SK-N-SH treated with all-trans-retinoic acid at 6 μM for 48 hours (cell line): ENCODE results near the gene ADGRD2.

Source experiments
- ATAC-seq: fragments of 200-7000 bp; cut with Tn5 transposase; 3 replicates; pipeline ENCODE4 v1.9.1; 2020; ENCODE audit warnings: mild to moderate bottlenecking, moderate library complexity
- ARNTL ChIP-seq: fragments of 450-650 bp; formaldehyde crosslinking; IDR thresholded peaks from 2 replicates; pipeline ENCODE4 v1.5.0; 2020; ENCODE audit warnings: low read depth, mild to moderate bottlenecking, moderate library complexity, borderline replicate concordance
- BACH2 ChIP-seq: fragments of 250-450 bp; sonication (Bioruptor Pico); IDR thresholded peaks from 2 replicates; pipeline ENCODE4 v1.9.0; 2021; ENCODE audit warnings: mild to moderate bottlenecking, borderline replicate concordance
- CSDC2 ChIP-seq: fragments of 250-450 bp; sonication (Bioruptor Pico); IDR thresholded peaks from 2 replicates; pipeline ENCODE4 v1.5.0; 2020; ENCODE audit warnings: mild to moderate bottlenecking, moderate library complexity
- GLIS3 ChIP-seq: fragments of 250-450 bp; sonication (Bioruptor Pico); IDR thresholded peaks from 2 replicates; pipeline ENCODE4 v1.5.0; 2020; ENCODE audit warnings: mild to moderate bottlenecking, moderate library complexity
- ISL1 ChIP-seq: fragments of 250-450 bp; sonication (Bioruptor Pico); IDR thresholded peaks from 2 replicates; pipeline ENCODE4 v2.1.2; 2022; ENCODE audit warnings: mild to moderate bottlenecking, moderate library complexity
- OSR1 ChIP-seq: fragments of 250-450 bp; sonication (Bioruptor Pico); IDR thresholded peaks from 2 replicates; pipeline ENCODE4 v1.8.0; 2022; ENCODE audit warnings: moderate library complexity, mild to moderate bottlenecking, inconsistent platforms
- PATZ1 ChIP-seq: fragments of 250-450 bp; sonication (Bioruptor Pico); IDR thresholded peaks from 2 replicates; pipeline ENCODE4 v1.8.0; 2020; ENCODE audit warnings: mild to moderate bottlenecking, moderate library complexity, borderline replicate concordance
- POU6F1 ChIP-seq: fragments of 250-450 bp; sonication (Bioruptor Pico); IDR thresholded peaks from 2 replicates; pipeline ENCODE4 v1.8.0; 2021; ENCODE audit warnings: low read depth, mild to moderate bottlenecking, moderate library complexity, borderline replicate concordance
- PPARA ChIP-seq: fragments of 250-450 bp; sonication (Bioruptor Pico); IDR thresholded peaks from 2 replicates; pipeline ENCODE4 v1.5.0; 2020; ENCODE audit warnings: mild to moderate bottlenecking, borderline replicate concordance
- RARB ChIP-seq: fragments of 250-450 bp; sonication (Bioruptor Pico); IDR thresholded peaks from 2 replicates; pipeline ENCODE4 v1.8.0; 2021; ENCODE audit warnings: mild to moderate bottlenecking, moderate library complexity
- SNAI2 ChIP-seq: fragments of 250-450 bp; sonication (Bioruptor Pico); IDR thresholded peaks from 2 replicates; pipeline ENCODE4 v1.5.0; 2020; ENCODE audit warnings: mild to moderate bottlenecking, moderate library complexity
- TCF4 ChIP-seq: fragments of 250-450 bp; sonication (Bioruptor Pico); IDR thresholded peaks from 2 replicates; pipeline ENCODE4 v1.8.0; 2021; ENCODE audit warnings: mild to moderate bottlenecking, moderate library complexity, borderline replicate concordance
- TOX ChIP-seq: fragments of 250-450 bp; sonication (Bioruptor Pico); IDR thresholded peaks from 2 replicates; pipeline ENCODE4 v1.8.0; 2021; ENCODE audit warnings: mild to moderate bottlenecking, moderate library complexity, borderline replicate concordance
- ZC3H10 ChIP-seq: fragments of 250-450 bp; sonication (Bioruptor Pico); IDR thresholded peaks from 2 replicates; pipeline ENCODE4 v1.5.1; 2021; ENCODE audit warnings: mild to moderate bottlenecking, moderate library complexity
- ZFP3 ChIP-seq: fragments of 250-450 bp; sonication (Bioruptor Pico); IDR thresholded peaks from 2 replicates; pipeline ENCODE4 v1.5.0; 2020; ENCODE audit warnings: mild to moderate bottlenecking, moderate library complexity
- ZFP30 ChIP-seq: fragments of 450-650 bp; formaldehyde crosslinking; IDR thresholded peaks from 2 replicates; pipeline ENCODE4 v1.5.0; 2022; ENCODE audit warnings: mild to moderate bottlenecking, moderate library complexity
- ZNF565 ChIP-seq: fragments of 450-650 bp; formaldehyde crosslinking; conservative IDR thresholded peaks from 2 replicates; pipeline ENCODE4 v1.5.0; 2020; ENCODE audit warnings: low read depth, mild to moderate bottlenecking, moderate library complexity
- ZNF70 ChIP-seq: fragments of 450-650 bp; formaldehyde crosslinking; IDR thresholded peaks from 2 replicates; pipeline ENCODE4 v1.5.0; 2020; ENCODE audit warnings: mild to moderate bottlenecking, moderate library complexity
- ZNF8 ChIP-seq: fragments of 450-650 bp; formaldehyde crosslinking; IDR thresholded peaks from 2 replicates; pipeline ENCODE4 v1.5.0; 2020; ENCODE audit warnings: mild to moderate bottlenecking, moderate library complexity
- TF ChIP-seq, protein P1 (sequence below): fragments of 250-450 bp; sonication (Bioruptor Pico); IDR thresholded peaks from 2 replicates; pipeline ENCODE4 v1.5.0; 2020; ENCODE audit warnings: mild to moderate bottlenecking, moderate library complexity
- TF ChIP-seq, protein P2 (sequence below): fragments of 250-450 bp; sonication (Bioruptor Pico); IDR thresholded peaks from 2 replicates; pipeline ENCODE4 v1.5.1; 2020; ENCODE audit warnings: low read depth, mild to moderate bottlenecking, moderate library complexity
- TF ChIP-seq, protein P3 (sequence below): fragments of 250-450 bp; sonication (Bioruptor Pico); IDR thresholded peaks from 2 replicates; pipeline ENCODE4 v1.5.1; 2021; ENCODE audit warnings: mild to moderate bottlenecking, moderate library complexity

The ADGRD2 gene

DNA sequence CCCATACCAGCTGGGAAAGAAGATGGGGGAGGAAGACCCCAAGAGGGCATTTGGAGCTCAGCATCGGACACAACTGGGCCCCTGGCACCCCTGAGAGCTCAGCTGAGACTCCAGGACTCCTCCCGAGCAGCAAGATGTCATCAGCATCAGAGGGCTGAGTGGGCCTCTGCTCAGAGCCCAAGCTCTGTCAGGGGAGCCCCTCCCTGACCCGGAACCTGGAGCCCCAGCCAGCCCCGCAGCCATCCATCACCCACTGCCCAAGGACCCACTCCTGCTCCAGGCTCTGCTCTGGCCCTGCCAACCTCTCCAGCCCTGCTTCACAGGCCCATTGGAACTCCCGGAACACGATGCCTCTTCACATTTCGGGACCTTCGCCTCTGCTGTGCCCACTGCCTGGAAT is 47.2 kb downstream of the ADGRD2 start:
- ATAC-seq = no peak
- no peak for TF ChIP-seq ZNF8
- no peak for TF ChIP-seq ZNF565
- TF ChIP-seq ISL1 (CRISPR knock-in tag) = no peak
- TF ChIP-seq, protein P1, sequence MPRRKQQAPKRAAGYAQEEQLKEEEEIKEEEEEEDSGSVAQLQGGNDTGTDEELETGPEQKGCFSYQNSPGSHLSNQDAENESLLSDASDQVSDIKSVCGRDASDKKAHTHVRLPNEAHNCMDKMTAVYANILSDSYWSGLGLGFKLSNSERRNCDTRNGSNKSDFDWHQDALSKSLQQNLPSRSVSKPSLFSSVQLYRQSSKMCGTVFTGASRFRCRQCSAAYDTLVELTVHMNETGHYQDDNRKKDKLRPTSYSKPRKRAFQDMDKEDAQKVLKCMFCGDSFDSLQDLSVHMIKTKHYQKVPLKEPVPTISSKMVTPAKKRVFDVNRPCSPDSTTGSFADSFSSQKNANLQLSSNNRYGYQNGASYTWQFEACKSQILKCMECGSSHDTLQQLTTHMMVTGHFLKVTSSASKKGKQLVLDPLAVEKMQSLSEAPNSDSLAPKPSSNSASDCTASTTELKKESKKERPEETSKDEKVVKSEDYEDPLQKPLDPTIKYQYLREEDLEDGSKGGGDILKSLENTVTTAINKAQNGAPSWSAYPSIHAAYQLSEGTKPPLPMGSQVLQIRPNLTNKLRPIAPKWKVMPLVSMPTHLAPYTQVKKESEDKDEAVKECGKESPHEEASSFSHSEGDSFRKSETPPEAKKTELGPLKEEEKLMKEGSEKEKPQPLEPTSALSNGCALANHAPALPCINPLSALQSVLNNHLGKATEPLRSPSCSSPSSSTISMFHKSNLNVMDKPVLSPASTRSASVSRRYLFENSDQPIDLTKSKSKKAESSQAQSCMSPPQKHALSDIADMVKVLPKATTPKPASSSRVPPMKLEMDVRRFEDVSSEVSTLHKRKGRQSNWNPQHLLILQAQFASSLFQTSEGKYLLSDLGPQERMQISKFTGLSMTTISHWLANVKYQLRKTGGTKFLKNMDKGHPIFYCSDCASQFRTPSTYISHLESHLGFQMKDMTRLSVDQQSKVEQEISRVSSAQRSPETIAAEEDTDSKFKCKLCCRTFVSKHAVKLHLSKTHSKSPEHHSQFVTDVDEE (CRISPR knock-in tag) = no peak
- no peak for TF ChIP-seq ARNTL
- TF ChIP-seq ZNF70 (CRISPR knock-in tag) = no peak
- TF ChIP-seq PPARA (CRISPR knock-in tag) = no peak
- TF ChIP-seq RARB (CRISPR knock-in tag) = no peak
- TF ChIP-seq, protein P2, sequence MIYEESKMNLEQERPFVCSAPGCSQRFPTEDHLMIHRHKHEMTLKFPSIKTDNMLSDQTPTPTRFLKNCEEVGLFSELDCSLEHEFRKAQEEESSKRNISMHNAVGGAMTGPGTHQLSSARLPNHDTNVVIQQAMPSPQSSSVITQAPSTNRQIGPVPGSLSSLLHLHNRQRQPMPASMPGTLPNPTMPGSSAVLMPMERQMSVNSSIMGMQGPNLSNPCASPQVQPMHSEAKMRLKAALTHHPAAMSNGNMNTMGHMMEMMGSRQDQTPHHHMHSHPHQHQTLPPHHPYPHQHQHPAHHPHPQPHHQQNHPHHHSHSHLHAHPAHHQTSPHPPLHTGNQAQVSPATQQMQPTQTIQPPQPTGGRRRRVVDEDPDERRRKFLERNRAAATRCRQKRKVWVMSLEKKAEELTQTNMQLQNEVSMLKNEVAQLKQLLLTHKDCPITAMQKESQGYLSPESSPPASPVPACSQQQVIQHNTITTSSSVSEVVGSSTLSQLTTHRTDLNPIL (CRISPR knock-in tag) = no peak
- TF ChIP-seq, protein P3, sequence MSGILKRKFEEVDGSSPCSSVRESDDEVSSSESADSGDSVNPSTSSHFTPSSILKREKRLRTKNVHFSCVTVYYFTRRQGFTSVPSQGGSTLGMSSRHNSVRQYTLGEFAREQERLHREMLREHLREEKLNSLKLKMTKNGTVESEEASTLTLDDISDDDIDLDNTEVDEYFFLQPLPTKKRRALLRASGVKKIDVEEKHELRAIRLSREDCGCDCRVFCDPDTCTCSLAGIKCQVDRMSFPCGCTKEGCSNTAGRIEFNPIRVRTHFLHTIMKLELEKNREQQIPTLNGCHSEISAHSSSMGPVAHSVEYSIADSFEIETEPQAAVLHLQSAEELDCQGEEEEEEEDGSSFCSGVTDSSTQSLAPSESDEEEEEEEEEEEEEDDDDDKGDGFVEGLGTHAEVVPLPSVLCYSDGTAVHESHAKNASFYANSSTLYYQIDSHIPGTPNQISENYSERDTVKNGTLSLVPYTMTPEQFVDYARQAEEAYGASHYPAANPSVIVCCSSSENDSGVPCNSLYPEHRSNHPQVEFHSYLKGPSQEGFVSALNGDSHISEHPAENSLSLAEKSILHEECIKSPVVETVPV (CRISPR knock-in tag) = no peak
- no peak for TF ChIP-seq PATZ1
- TF ChIP-seq ZFP3 (CRISPR knock-in tag) = no peak
- TF ChIP-seq TCF4 = no peak
- no peak for TF ChIP-seq ZFP30 (CRISPR knock-in tag)
- no peak for TF ChIP-seq OSR1 (CRISPR knock-in tag)
- TF ChIP-seq BACH2 = no peak
- no peak for TF ChIP-seq POU6F1 (CRISPR knock-in tag)
- no peak for TF ChIP-seq CSDC2 (CRISPR knock-in tag)
- no peak for TF ChIP-seq ZC3H10 (CRISPR knock-in tag)
- no peak for TF ChIP-seq TOX (CRISPR knock-in tag)

- no peak for TF ChIP-seq TOX (CRISPR knock-in tag)
- TF ChIP-seq, protein P1 (CRISPR knock-in tag) = no peak
- TF ChIP-seq ZFP30 (CRISPR knock-in tag) = no peak
- no peak for TF ChIP-seq SNAI2 (CRISPR knock-in tag)
- TF ChIP-seq, protein P2 (CRISPR knock-in tag) = no peak
- TF ChIP-seq, protein P3 (CRISPR knock-in tag) = no peak
- no peak for TF ChIP-seq ARNTL
- TF ChIP-seq RARB (CRISPR knock-in tag) = no peak
- no peak for TF ChIP-seq ZC3H10 (CRISPR knock-in tag)
- no peak for TF ChIP-seq GLIS3 (CRISPR knock-in tag)
- TF ChIP-seq ISL1 (CRISPR knock-in tag) = no peak
- no peak for TF ChIP-seq PPARA (CRISPR knock-in tag)
- no peak for ATAC-seq
These were observed 47.8 kb downstream of the ADGRD2 start for GRCh38 chr9:124498040-124498439.
